Embryonic facial prominence (tissue), 1 donor: ENCODE measurements around the gene EXD2.
A peak's percentile ranks its signal among the peaks of the same experiment; 100 is the strongest.

Experiments
- DNase-seq: peaks from one replicate; pipeline ENCODE4 v3.0.0-alpha.2; 2016; ENCODE audit errors: extremely low spot score

EXD2 gene

DNA sequence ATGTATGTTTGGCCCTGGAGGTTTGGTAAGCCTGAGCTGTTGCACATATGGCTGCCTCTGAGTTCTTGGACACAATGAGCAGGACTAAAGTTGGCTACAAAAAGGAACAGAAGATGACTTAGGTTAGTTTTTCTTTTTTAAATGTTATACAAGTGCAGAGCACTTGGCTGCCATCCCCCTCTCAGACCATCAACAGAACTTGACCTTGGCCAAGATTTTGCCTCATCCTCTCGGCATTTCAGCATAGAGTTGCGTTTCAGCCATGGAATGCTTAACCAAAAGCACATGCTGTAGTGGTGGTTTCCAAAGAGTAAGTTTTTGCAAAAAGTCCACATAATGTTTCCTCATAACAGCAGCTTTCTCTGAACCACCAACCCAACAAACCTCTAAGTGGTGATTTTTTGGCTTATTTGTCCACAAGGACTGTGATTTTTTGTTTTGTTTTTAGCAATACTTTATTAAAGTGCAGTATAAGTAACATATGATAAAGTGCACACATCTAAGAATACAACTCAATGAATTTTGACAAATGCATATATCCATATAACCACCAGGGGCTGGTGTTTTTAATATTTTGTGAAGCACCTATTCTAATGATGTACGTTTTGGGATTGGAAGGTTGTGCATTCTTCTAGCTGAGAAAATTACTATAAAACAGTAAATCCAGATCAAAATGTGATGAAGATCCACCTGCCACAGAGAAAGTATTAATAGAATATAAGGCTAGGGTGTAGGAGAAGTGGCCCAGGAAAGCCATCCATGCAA, 56.6 kb downstream of the EXD2 start:
- DNase-seq = peak; percentile 25

DNA sequence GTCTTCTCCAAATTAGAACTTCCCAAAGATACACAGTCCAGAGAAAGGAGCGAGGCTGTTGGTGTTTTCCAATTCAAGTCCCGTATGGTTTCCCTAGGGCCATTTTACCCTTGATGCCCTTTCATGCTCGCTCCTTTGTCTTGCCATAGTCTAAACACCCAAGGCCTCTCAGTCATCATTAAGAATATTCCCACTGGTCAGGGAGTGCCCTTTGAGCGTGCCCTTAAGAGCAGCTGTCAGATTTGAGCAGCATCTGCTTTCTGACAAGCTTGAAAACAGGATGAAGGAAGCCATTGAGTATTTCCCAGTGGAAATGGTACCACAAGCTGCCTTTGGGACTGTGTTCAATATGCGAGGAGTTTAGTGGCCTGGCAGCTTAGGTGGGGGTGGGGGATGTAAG, 58.3 kb downstream of the EXD2 start:
- no peak for DNase-seq

DNA sequence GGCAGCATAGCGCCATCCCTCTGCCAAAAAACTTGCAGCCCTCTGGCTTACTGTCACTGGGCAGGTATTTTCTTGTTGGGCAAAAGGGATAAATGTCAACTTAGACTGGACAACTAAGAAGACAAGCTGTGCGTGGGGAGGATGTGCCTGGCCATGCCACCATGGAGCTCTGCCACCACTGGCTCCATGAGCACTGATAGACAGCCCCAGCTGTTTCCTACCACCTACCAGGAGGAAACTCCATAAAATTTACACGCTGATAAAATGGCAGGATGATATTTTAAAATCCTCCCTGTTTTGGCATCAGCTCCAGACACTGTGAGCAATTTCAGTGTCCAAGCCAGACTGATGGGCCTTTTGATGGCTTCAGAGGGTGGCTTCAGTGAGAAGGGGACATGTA, 61.6 kb downstream of the EXD2 start:
- no peak for DNase-seq

DNA sequence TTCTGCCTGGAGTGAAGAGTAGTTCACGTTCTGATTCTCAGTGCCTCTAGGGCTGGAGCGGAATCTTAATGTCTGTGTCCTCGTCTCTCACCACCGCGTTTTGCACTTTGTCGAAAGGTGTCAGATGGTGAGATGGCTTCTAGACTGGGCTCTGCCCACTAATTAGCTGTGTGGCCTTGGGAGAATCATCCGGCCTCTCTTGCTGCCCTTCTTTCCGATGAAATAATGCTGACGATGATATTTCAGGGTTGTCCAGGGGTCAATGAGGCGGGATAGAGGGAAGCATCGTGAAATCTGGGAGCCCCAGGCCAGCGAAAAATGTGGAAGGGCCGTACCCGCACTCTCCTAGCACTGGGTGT, 67.8 kb downstream of the EXD2 start:
- DNase-seq = no peak

DNA sequence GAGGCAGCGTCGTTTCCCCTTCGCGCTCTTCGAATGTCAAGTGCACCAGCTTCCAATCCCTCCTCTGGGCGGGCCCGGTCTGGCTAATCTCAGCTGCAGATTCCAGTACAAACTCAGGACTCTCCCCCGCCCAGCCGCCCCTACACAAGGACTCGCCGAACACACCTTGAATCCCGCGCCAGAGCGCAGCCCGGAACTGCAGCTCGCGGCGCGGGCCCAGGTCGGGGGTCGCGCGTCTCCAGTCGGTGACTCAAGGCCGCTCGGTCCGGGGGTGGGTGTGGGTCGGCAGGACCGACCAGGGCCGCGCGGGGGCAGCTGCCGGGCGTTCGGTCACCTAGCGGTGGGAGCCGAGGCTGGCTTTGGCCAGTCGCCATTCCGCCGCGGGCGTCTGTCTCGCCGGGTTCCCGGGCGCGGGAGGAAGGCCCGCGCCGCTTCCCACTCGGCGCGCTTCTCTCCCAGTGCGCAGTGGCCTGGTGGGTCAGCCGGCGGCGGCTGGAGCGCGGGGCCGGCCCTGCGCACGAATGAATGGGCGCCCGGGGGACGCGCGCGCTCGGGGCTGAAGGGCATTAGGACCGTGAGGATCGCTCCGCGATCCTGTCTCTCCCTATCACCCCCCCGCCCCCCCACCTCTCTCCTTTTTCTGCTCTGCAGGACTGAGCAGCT, 68.4 kb downstream of the EXD2 start, which contains the start of gene GALNT16:
GALNT16 (plus strand) TSS at position 632 of the 663 bp plus-strand sequence. CDS start 133 bp downstream, outside the sequence.
- no peak for DNase-seq

DNA sequence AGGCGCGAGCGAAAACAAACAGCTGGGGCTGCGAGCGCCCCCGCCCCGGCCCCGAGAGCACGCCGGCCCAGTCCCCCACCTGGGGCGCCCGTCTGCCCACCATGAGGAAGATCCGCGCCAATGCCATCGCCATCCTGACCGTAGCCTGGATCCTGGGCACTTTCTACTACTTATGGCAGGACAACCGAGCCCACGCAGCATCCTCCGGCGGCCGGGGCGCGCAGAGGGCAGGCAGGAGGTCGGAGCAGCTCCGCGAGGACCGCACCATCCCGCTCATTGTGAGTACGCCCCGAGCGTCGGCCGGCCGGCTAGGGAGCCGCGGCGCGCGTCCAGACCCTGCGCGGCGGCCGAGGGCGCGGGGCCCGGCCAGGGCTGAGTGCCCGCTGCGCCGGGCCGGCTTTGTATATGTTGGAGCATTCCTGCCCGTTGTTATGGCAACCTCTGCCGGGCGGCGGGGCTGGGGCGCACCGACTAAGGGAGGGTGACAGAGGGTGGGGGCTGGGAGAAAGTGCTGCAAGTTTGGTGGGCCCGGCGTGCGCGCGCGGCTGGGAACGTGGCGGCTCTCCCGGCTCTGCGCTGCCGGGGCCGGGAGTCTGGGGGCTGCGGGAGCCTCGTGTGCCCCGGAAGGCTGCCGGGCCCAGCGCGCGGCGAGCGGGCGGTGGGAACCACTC, 69.0 kb downstream of the EXD2 start:
- peak; percentile 28 for DNase-seq

DNA sequence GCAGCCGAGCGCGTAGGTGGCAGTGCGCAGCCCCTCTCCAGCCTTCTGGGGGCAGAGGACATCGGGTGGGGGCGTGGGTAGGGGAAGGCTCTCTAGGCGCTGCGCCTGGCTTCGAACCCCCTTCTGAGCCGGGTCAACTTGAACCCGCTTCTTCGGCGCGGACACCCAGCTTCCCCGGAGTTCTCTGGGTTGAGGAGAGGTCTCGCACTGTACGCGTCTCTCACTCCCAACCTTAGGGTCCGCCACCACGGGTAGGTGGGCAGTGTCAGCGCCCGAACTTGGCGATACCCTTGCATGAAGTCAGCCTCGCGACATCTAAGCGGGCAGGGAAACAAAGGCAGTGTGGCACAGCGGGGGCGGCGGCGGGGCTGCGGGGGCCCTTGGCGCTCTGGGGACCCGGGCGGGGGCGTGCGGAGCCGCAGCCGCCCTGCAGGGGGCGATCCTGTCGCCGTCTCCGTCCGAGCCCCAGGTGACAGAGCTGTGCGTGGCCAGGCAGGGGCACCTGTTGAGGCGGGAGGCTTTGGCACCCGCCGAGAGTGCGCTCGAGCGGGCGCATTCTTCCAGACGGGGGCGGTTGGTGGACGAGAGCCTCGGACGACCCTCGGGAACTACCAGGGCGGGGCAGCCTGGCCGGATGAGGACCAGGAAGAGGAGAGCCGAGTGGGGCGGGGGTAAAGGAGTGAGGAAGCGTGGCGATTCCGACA, 69.7 kb downstream of the EXD2 start:
- no peak for DNase-seq

DNA sequence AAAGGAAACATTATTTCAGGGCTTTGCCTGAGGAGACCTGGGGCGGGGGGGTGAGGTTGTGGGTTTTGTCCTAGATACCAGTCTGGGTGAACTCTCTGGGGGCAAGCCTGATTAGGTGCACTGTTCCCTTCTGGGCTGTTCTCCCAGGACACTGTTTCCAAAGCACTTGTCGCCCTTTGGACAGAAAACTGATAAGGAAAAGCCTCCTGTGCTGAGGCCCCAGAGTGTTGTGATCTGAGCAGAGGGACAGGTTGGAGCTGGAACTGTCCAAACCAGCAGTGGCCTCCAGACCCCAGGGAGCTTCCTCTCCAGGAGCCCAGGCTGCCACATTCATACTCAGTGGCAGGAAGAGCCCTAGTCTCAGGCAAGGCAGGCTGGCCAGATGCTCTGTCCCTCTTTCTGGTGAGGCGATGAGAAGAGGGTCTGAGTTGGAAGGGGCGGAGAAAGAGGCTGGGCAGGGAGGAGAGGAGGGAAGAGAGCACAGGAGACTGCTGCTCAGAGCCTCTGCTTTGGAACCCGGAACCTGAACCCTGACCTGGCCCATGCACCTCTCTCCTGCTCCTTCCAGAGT, 70.5 kb downstream of the EXD2 start:
- DNase-seq = no peak

DNA sequence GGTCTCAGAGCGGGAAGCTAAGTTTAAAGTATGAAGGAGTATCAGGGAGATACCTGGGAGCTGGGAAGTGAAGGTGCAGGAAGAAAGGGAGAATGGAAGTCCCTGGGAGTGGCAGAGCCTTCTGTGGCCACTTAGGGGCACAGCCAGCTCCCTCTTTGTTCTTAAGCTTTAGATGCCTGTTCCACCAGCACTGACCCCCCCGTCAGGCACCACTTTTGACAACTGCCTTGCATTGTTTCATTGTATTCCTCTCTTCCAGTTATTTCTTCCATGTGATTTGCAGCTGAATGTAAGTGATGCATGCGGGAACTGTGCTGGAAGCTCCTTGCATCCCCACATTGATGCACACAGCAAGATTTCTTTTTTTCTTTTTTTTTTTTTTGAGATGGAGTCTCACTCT, 71.2 kb downstream of the EXD2 start:
- DNase-seq = no peak

DNA sequence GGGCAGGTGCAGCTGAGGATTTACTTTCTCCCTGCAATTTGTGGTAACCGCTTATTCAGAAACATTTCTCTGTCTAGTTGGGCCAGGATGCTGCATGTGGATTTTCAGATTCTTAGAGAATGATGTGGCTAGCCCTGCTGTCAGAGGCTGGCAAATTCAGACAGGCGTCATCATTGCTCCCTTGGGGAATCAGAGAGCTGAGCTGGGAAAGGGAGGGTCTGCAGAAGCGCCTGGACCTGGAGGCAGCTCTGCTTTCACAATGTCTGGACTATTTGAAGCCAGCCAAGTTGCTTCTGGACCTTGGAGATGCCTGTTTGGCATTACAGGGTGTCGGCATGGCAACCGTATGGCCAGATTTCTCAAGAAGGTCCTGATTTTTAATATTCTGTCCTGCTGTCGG, 72.1 kb downstream of the EXD2 start:
- no peak for DNase-seq

DNA sequence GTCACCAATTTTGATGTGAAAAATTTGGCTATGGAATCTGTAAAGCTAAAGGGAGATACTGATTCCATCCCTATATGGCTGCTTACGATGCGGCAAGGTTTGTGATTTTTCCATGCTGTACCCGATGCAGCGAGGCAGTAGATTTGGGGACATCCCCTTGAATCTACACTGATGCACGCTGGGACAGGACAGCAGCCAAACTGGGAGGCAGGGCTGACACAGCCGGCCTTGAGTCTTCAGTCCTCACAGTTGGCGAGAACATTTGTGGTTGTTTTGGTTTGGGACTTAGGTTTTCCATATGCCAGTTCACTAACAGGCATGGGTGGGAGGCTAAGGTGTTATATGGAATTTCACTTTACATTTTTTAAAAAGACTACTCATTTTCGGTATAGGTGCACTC, 72.5 kb downstream of the EXD2 start:
- no peak for DNase-seq

DNA sequence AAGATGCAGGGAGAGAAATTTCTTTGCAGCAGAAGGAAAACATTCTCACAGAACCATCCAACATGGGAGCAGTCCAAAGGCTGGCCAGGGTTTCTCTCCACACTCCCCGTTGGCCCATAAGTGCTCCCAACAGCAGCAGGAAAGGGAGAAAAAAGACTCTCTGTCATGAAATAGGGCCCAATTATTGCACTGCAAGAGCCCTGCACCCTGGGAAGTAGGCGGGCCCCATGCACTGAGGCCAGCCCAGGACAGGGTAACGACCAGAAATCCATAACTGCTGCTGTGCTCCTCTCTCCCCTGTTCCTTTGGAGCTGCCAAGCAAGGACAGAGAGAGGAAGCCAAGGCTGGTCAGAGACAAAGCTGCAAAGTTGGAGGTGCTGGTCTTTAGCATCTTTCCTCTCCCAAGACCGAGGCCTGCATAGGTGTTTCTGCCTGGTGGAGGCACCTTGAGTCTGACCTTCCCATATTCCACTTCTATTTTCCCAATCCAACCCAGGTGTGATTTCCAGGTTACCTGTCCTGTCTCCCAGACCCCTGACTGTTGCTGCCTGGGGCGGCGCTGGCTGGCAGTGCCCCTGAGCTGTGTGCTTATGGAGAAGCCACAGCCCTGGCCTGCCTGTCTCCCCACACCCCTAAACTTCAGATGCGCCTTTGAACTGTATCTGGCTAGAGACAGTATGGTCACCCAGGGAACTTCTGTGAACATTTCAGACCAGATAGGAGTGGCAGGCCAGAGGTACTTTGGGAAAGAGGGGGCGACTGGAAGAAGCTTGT, 75.5 kb downstream of the EXD2 start:
- DNase-seq = no peak

DNA sequence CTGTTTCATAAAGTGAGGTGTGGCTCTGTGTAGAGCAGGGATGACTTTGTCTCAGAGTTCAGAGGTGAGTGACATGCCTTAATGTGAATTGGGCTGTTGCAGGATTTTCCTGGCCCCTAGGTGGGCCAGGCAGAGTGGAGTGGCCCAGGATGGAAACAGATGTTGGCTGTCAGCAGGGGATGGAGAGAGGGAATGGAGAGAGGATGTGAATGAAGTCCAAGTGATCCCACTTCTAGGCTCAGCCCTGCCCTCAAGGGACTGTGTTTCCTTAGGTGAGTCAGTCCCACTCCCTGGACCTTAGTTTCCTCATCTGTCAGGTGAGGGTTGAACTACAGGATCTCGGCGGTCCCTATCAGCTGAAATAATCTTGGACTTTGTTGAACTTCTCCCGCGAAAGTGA, 76.2 kb downstream of the EXD2 start:
- DNase-seq = no peak

DNA sequence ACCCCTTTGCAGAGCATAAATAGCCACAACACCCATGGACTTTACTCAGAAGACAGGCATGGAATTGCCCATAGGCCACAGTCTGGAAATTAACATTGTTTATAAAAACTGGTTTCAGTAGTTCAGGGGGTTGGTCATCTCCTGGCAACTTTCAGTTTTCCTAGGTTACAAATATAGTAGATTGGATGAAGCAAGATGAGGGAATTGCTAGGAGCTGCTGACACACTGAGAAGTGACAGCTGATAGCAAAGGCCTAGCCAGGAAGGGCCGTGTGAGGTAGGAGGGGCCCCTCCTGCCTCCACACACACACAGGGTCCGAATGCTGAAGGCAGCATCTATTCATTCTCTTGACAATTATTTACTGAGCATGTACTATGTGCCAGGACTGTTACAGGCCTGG, 76.9 kb downstream of the EXD2 start:
- DNase-seq = no peak

DNA sequence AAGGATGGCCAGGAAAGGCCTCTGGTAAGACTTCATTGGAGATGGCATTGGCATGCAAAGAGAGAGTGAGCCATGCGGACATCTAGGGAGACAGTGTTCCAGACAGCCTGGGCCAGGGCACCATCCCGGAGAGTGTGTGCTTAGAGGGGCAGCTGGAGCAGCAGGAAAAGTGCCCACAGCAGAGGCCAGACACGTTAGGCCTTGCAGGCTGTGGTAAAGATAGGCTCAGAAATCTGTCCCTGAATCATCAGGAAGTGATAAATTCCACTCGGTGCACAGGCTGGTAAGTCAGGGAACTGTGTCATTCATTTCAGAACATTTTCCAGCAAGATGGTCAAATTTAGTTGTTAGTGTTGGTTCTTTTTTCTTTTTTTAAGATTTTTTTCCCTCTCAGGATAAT, 77.5 kb downstream of the EXD2 start:
- DNase-seq = no peak

DNA sequence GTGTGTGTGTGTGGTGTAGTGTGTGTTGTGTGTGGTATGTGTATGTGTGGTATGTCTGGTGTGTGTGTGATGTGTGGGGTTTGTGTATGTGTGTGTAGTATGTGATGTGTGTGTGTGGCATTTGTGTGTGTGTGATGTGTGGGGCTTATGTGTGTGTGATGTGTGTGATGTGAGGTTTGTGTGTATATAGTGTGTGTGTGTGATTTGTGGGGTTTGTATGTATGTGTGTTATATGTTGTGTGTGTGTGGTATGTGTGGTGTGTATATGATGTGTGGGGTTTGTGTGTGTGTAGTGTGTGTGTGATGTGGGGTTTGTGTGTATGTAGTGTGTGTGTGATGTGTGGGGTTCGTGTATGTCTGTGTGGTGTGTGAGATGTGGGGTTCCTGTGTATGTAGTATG, 78.1 kb downstream of the EXD2 start:
- DNase-seq = no peak

DNA sequence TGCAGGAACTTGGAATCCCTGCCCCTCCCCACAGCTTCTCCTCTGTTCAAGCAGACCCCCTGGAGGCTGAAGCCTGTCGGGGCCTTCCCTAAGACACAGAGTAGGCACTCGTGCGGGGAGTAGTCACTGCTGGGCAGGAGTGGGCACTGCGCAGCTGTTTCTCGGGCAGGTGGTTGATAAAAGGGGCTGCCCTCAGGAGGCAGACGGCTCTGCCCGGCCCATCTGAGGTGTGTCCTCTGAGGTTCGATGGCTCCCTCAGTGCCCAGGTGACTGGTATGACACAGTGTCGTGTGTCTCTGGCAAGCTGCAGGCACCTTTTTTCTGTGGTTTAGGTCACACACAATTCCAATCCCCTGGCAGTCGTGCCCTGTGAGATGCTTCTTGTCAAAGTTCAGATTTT, 78.8 kb downstream of the EXD2 start:
- no peak for DNase-seq

DNA sequence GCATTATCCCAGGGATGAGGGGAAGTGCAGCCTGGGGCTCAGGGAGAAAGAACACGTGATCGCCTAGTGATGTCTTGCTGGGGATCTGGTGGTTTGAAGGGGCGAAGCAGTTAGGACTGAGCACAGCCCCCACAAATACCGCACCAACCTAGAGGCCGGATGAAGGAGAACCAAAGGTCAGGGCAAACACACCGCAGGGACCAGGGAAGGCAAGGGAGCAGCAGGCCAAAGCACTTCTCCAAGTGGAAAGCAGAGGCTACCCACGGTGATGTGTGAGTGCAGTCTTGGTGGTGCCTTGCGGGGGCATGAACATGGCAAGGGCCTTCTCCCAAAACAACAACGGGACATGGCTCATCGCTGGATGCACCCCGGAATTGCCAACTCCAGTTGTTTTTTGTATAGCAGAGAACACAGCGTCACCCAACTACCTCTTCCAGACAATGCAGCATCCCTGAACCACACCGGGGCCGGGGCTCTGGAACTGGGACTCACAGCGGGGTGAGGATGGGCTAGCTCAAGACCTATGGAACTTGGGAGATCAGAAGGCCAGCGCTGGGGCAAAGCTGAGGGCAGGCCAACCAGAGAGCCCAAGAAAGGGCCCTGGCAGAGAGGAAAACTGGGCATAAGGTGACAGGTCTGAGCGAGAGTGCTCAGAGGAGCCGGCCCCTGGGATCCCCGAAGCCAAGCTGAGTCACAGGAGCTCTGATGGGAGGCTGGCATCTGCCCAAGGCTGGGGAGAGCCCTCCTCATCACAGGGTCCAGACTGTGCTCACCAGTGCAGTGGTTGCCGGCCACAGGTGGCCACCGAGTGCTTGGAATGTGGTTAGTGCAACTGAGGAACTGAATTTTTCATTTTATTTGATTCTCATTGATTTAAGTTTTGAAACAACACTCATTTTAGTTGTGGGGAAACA, 79.8 kb downstream of the EXD2 start:
- DNase-seq = no peak

DNA sequence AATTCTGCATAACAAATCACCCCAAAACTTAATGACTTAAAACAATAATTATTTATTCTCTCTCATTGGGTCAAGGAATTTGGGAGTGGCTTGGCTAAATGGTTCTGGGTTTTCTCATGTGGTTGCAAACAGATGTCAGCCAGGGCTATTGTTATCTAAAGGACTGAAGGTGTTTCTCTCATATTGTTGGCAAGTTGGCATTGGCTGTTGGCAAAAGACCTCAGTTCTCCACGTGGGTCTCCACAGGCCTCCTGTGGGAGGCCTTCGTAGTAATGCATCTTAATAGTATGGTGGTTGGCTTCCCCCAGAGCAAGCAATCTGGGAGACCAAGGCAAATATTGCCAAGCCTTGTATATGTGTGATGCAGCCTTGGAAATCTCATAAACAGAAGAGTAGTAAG, 83.0 kb downstream of the EXD2 start:
- no peak for DNase-seq

DNA sequence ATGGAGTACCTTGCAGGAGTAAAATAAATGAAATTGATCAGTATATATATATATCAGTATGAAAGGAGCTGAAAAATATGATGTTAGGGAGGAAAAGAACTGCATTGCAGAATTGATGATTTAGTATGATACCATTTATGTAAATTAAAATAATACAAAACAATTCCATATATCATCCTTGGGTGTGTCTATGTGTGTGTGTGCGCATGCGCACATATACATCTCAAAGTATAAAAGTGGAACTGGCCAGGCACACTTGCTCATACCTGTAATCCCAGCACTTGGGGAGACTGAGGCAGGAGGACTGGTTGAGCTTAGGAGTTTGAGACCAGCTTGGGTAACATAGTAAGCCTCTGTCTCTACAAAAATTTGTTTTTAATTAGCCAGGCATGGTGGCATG, 84.0 kb downstream of the EXD2 start:
- DNase-seq = no peak
